Osteocyte (in vitro differentiated cells): Measurements from ENCODE around the gene LILRA5. TPM values are rescaled to one million over a fixed set of nuclear protein-coding genes. Genes with fewer than 3 reads are reported as not detected.

ENCODE experiments used
- DNase-seq: peaks from one replicate; pipeline ENCODE4 v3.0.0; 2021; ENCODE audit warnings: mixed read lengths; ENCODE audit not compliant: unreplicated experiment; ENCODE audit errors: extremely low spot score
- H3K27ac Mint-ChIP-seq: one replicate; pipeline ENCODE4 v1.8.0; 2021; ENCODE audit warnings: mild to moderate bottlenecking, mixed read lengths; ENCODE audit not compliant: unreplicated experiment
- H3K27me3 Mint-ChIP-seq: one replicate; pipeline ENCODE4 v1.8.0; 2021; ENCODE audit warnings: mixed read lengths; ENCODE audit not compliant: unreplicated experiment
- H3K36me3 Mint-ChIP-seq: one replicate; pipeline ENCODE4 v1.8.0; 2021; ENCODE audit warnings: mixed read lengths; ENCODE audit not compliant: unreplicated experiment
- H3K4me1 Mint-ChIP-seq: one replicate; pipeline ENCODE4 v1.8.0; 2021; ENCODE audit warnings: mixed read lengths; ENCODE audit not compliant: unreplicated experiment
- H3K4me3 Mint-ChIP-seq: one replicate; pipeline ENCODE4 v1.8.0; 2021; ENCODE audit warnings: mild to moderate bottlenecking, moderate library complexity, mixed read lengths; ENCODE audit not compliant: unreplicated experiment
- H3K9me3 Mint-ChIP-seq: one replicate; pipeline ENCODE4 v1.8.0; 2021; ENCODE audit warnings: mixed read lengths; ENCODE audit not compliant: unreplicated experiment
- CTCF ChIP-seq: fragments of 200-600 bp; sonication (generic); IDR thresholded peaks from 2 replicates; pipeline ENCODE4 v1.5.0; 2021; ENCODE audit warnings: antibody characterized with exemption, mild to moderate bottlenecking, moderate library complexity
- total RNA-seq: library from RNA; stranded (reverse); gene quantifications from 2 replicates; pipeline ENCODE4 v1.2.1, GENCODE V29; 2021

Gene LILRA5
- total RNA-seq, 1 donor from 2014 or later = not detected

GRCh38 chr19:54307389-54308020, 5.5 kb downstream of the LILRA5 start:
- no peaks in the 10 kb centered on the region for H3K27me3 Mint-ChIP-seq
- no peaks in the 10 kb centered on the region for H3K36me3 Mint-ChIP-seq
- H3K9me3 Mint-ChIP-seq = peaks cover 13% of the 10 kb centered on the region
- H3K4me1 Mint-ChIP-seq = no peaks in the 10 kb centered on the region
- H3K4me3 Mint-ChIP-seq = no peak overlapping the region
- TF ChIP-seq CTCF = no peak
- H3K27ac Mint-ChIP-seq = no peak overlapping the region
- DNase-seq = peak; percentile 62

DNA sequence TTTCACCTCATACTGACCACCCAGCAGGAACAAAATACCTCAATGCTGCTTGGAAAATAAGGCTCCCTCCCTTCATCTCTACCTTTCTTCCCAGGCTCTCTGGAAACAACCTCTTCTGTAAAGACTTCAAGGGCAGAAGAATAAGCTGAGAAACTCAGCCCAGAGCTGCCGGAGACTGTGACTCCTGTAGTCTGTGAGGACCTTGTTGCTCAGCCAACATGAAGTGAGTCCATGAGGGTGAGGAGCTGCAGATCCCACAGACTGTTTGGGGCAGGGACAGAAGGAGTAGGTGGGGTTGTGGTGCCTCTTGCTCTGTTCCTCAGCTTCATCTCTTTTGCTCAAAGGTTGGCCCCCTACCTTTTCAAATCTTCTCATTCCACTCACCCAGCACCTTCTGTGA, 7.8 kb downstream of the LILRA5 start:
- Mint-ChIP-seq H3K36me3 (no peaks in the 10 kb centered on the region), H3K27ac (no peak overlapping the region), H3K27me3 (no peaks in the 10 kb centered on the region)

GRCh38 chr19:54302257-54302656, 10.7 kb downstream of the LILRA5 start:
- H3K27me3 Mint-ChIP-seq = no peaks in the 10 kb centered on the region
- no peaks in the 10 kb centered on the region for H3K4me1 Mint-ChIP-seq
- no peak overlapping the region for H3K27ac Mint-ChIP-seq
- H3K36me3 Mint-ChIP-seq = no peaks in the 10 kb centered on the region
- DNase-seq = peak; percentile 56
- peaks cover 13% of the 10 kb centered on the region for H3K9me3 Mint-ChIP-seq
- no peak for TF ChIP-seq CTCF
- no peak overlapping the region for H3K4me3 Mint-ChIP-seq

More for the DNA sequence above, 7.8 kb downstream of the LILRA5 start:
- no peak for TF ChIP-seq CTCF
- Mint-ChIP-seq H3K4me3 (no peak overlapping the region), H3K9me3 (peaks cover 13% of the 10 kb centered on the region), H3K4me1 (no peaks in the 10 kb centered on the region)
- peak; percentile 32 for DNase-seq

- Mint-ChIP-seq H3K36me3 (no peaks in the 10 kb centered on the region), H3K27ac (no peak overlapping the region), H3K4me1 (no peaks in the 10 kb centered on the region), H3K27me3 (no peaks in the 10 kb centered on the region), H3K9me3 (peaks cover 8% of the 10 kb centered on the region), H3K4me3 (no peak overlapping the region)
- peak; percentile 59 for DNase-seq
- TF ChIP-seq CTCF = no peak
Measured at GRCh38 chr19:54299515-54299914, 13.5 kb downstream of the LILRA5 start.

- no peaks in the 10 kb centered on the region for H3K27me3 Mint-ChIP-seq
Measured at GRCh38 chr19:54299126-54299498, 13.9 kb downstream of the LILRA5 start.

More at GRCh38 chr19:54299126-54299498, 13.9 kb downstream of the LILRA5 start:
- H3K27ac Mint-ChIP-seq = no peak overlapping the region
- H3K36me3 Mint-ChIP-seq = no peaks in the 10 kb centered on the region
- H3K4me3 Mint-ChIP-seq = no peak overlapping the region
- peak; percentile 65 for DNase-seq
- H3K4me1 Mint-ChIP-seq = no peaks in the 10 kb centered on the region
- H3K9me3 Mint-ChIP-seq = peaks cover 10% of the 10 kb centered on the region
- TF ChIP-seq CTCF = no peak
